Fibroblast of upper back skin (primary cell): ENCODE data around the gene POLR3H.

ENCODE experiments used
- DNase-seq: peaks from one replicate; pipeline ENCODE4 v3.0.0-alpha.2; 2013

The POLR3H gene

DNA sequence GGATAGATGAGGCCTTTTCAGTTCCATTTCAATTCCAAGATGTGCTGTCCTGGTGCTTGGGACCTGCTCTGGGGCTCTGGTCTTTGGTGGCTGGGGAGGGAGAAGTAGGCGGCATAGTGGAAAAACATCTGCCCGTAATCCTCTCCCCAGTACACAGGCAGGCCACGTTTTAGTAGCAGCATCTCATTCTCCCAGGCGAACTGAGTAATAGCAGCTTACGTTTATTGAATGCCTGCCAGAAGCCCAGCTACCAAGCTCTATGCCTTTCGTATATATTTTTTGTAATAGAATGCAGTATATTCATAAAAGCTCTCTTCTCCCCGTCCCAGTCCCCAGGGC, 63.9 kb downstream of the POLR3H start:
- DNase-seq = peak; percentile 71

DNA sequence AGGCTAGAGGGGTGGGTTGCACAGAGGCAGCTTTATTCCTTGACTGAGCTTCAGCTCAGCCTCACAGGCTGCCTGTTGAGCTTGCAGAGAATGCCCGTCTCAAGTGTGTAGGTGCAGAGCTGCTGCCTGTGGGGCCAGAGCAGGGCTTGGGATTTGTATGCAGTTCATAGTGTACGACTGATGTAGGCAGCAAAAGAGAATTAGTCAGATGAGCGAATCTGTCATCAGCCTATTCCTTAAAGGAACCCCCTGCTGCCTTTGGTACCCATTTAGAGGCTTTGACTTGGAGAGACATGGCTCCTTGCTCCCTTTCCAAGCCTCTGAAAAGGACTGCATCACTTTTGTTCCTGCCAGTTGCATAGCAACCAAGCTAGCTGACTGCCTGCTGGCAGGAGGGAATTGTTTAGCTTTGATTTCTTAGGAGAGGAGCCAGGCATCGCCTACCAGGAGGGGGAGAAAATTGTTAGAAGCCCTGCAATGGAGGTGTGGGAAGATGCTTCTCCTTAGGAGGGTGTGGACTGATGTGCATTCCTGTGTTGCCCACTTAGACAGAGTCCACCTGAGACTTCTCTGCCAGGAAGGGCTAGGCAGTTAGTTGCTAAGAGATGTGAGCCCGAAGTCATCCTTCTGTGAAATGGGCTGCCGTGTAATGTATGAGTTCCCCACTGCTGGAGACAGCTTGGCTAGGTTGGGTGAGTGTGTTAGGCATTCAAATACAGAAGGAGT, 64.4 kb downstream of the POLR3H start:
- DNase-seq = peak; percentile 68

DNA sequence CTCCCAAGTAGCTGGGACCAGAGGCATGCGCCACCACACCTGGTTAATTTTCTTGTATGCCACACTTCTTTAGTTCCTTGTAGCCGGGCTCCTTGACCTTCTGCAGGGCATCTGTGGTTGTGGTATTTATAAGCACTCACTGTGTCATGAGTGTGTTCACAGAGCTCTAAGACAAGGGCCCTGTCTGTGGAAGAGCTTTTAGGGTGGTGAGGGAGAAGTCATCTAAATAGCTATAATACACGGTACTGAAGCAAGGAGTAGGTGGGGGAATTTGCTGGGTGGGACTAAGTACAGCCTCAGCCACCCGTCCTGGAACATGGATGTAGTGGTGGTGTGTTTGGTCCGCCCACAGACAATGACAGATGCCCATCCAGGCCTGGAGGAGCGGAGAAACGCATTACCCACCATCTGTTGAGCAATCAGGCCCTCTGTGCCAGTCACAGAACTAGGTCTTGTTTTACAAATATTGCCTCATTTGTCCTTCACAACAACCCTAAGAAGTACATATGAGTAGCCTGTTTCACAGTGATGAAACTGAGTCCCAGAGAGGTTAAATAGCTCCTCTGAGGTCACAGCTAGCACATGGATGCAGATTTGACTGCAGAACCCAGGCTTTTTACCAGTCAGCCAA, 65.3 kb downstream of the POLR3H start:
- no peak for DNase-seq

GRCh38 chr22:41478473-41478872, 65.8 kb downstream of the POLR3H start:
- no peak for DNase-seq
